Mammary epithelial cell (primary cell): ENCODE results near the gene UHRF2.

Experiments used
- EZH2 ChIP-seq: IDR thresholded peaks from 2 replicates; pipeline ENCODE4 v1.6.1; 2012; ENCODE audit warnings: low read length, inconsistent platforms, borderline replicate concordance
- TF ChIP-seq, protein P1 (sequence below), 2 donors: IDR thresholded peaks in 1 of 2; conservative IDR thresholded peaks in 1 of 2; 2 replicates each; pipeline ENCODE4 v1.5.1; 2011 to 2012; ENCODE audit warnings: inconsistent platforms in 2 of 2, low read length in 2 of 2, mild to moderate bottlenecking in 2 of 2, control low read depth in 1 of 2, low read depth in 1 of 2; ENCODE audit not compliant: insufficient read depth in 1 of 2; ENCODE audit errors: extremely low read depth in 1 of 2

DNA sequence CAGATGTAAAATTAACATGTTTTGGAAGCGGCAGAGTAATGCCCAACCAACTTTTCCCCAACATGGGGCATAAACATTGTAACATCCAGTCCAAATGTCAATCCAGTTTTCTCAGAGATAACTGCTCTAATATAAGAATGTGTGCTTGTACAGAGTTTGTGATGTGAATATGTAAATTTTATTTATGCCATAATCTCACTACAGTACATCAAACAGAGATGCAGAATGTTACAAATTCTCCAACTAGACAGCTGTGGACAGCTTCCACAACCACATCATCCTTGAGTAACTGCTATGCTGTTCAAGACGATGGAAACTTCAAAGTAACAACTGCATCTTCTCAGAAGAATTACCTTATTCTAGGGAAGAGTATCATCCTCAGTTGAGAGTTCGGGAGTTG, 122.6 kb downstream of the UHRF2 start:
- TF ChIP-seq, protein P1, sequence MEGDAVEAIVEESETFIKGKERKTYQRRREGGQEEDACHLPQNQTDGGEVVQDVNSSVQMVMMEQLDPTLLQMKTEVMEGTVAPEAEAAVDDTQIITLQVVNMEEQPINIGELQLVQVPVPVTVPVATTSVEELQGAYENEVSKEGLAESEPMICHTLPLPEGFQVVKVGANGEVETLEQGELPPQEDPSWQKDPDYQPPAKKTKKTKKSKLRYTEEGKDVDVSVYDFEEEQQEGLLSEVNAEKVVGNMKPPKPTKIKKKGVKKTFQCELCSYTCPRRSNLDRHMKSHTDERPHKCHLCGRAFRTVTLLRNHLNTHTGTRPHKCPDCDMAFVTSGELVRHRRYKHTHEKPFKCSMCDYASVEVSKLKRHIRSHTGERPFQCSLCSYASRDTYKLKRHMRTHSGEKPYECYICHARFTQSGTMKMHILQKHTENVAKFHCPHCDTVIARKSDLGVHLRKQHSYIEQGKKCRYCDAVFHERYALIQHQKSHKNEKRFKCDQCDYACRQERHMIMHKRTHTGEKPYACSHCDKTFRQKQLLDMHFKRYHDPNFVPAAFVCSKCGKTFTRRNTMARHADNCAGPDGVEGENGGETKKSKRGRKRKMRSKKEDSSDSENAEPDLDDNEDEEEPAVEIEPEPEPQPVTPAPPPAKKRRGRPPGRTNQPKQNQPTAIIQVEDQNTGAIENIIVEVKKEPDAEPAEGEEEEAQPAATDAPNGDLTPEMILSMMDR (conservative IDR thresholded peaks at IDR 0.05 in 1 of 2, IDR thresholded peaks at IDR 0.05 in 1 of 2; ENCODE audit: extremely low read depth in 1 of 2, insufficient read depth in 1 of 2, low read depth in 1 of 2, low read length in 2 of 2): no peak
- TF ChIP-seq EZH2: no peak
